HG02623 (cell line): ENCODE measurements around the gene GALNT11.
"Not testable (repeated sequence)": the region's sequence is repeated elsewhere in the genome, so short reads cannot be mapped to it uniquely, and the experiment has no call there.

ENCODE experiments used
- ATAC-seq: cut with Tn5 transposase; IDR thresholded peaks from one replicate; pipeline ENCODE4 v1.9.1; 2021; ENCODE audit warnings: moderate library complexity; ENCODE audit not compliant: unreplicated experiment

The GALNT11 gene

GRCh38 chr7:152074673-152075072, 49.2 kb downstream of the GALNT11 start:
- ATAC-seq: no peak

GRCh38 chr7:152075379-152075778, 49.9 kb downstream of the GALNT11 start:
- not testable (repeated sequence) for ATAC-seq

GRCh38 chr7:152076324-152076821, 50.9 kb downstream of the GALNT11 start:
- ATAC-seq: no peak

- ATAC-seq: no peak
These were observed 51.8 kb downstream of the GALNT11 start for GRCh38 chr7:152076940-152077933.

- no peak for ATAC-seq
These were observed 52.6 kb downstream of the GALNT11 start for GRCh38 chr7:152078025-152078424.

- ATAC-seq: no peak
These were observed 53.3 kb downstream of the GALNT11 start for GRCh38 chr7:152078786-152079185.

- ATAC-seq: no peak
These were observed 55.6 kb downstream of the GALNT11 start for GRCh38 chr7:152081088-152081487.

GRCh38 chr7:152082073-152082721, 56.7 kb downstream of the GALNT11 start:
- not testable (repeated sequence) for ATAC-seq

GRCh38 chr7:152085131-152085530, 59.7 kb downstream of the GALNT11 start:
- no peak for ATAC-seq

- no peak for ATAC-seq
These were observed 61.0 kb downstream of the GALNT11 start for GRCh38 chr7:152086513-152086912.

- no peak for ATAC-seq
These were observed 63.7 kb downstream of the GALNT11 start for GRCh38 chr7:152089183-152089582.

GRCh38 chr7:152090747-152091146, 65.3 kb downstream of the GALNT11 start:
- no peak for ATAC-seq

GRCh38 chr7:152093717-152094116, 68.2 kb downstream of the GALNT11 start:
- ATAC-seq: no peak

GRCh38 chr7:152095771-152096170, 70.3 kb downstream of the GALNT11 start:
- ATAC-seq: no peak

GRCh38 chr7:152097330-152097729, 71.9 kb downstream of the GALNT11 start:
- ATAC-seq: no peak

GRCh38 chr7:152103066-152103465, 77.6 kb downstream of the GALNT11 start:
- ATAC-seq: no peak

GRCh38 chr7:152103691-152104090, 78.2 kb downstream of the GALNT11 start:
- no peak for ATAC-seq

GRCh38 chr7:152105205-152105604, 79.7 kb downstream of the GALNT11 start:
- ATAC-seq: no peak

- no peak for ATAC-seq
These were observed 81.5 kb downstream of the GALNT11 start for GRCh38 chr7:152106990-152107389.

- ATAC-seq: no peak
These were observed 82.5 kb downstream of the GALNT11 start for GRCh38 chr7:152107945-152108344.

- no peak for ATAC-seq
These were observed 82.9 kb downstream of the GALNT11 start for GRCh38 chr7:152108359-152108758.

- no peak for ATAC-seq
These were observed 87.4 kb downstream of the GALNT11 start for GRCh38 chr7:152112829-152113228.
